Measurements from ENCODE around the gene ARHGDIG. TPM values are rescaled to one million over a fixed set of nuclear protein-coding genes. Genes with fewer than 3 reads are reported as not detected.

The ARHGDIG gene
- total RNA-seq, 1 experiment from 2014 or later = not detected

GRCh38 chr16:260326-260725 is 20.1 kb upstream of the ARHGDIG start:
- TF ChIP-seq CTCF (IDR thresholded peaks at IDR 0.05; ENCODE audit: unreplicated experiment) = no peak
- Mint-ChIP-seq H3K27ac (ENCODE audit: low read depth, unreplicated experiment) (no peak overlapping the region), H3K4me3 (ENCODE audit: unreplicated experiment) (no peak overlapping the region), H3K27me3 (ENCODE audit: insufficient read depth, unreplicated experiment) (no peaks in the 10 kb centered on the region), H3K36me3 (ENCODE audit: insufficient read depth, unreplicated experiment) (peaks cover 70% of the 10 kb centered on the region), H3K4me1 (ENCODE audit: insufficient read depth, unreplicated experiment) (peaks cover under 1% of the 10 kb centered on the region), H3K9me3 (ENCODE audit: unreplicated experiment) (no peaks in the 10 kb centered on the region)
- intact Hi-C loops (cut with micrococcal nuclease) = no loop called here
- BruUV-seq (replicated peaks) = no TSS peak
- DNase-seq (ENCODE audit: unreplicated experiment) = no peak
- ChIA-PET CTCF (no interaction called here), POLR2A (no interaction called here)

GRCh38 chr16:261031-261691 is 19.2 kb upstream of the ARHGDIG start:
- intact Hi-C loops (cut with micrococcal nuclease) = no loop called here
- no peak for DNase-seq (ENCODE audit: unreplicated experiment)
- no peak for TF ChIP-seq CTCF (IDR thresholded peaks at IDR 0.05; ENCODE audit: unreplicated experiment)
- Mint-ChIP-seq H3K27ac (ENCODE audit: low read depth, unreplicated experiment) (no peak overlapping the region), H3K4me3 (ENCODE audit: unreplicated experiment) (no peak overlapping the region), H3K9me3 (ENCODE audit: unreplicated experiment) (no peaks in the 10 kb centered on the region), H3K27me3 (ENCODE audit: insufficient read depth, unreplicated experiment) (no peaks in the 10 kb centered on the region), H3K4me1 (ENCODE audit: insufficient read depth, unreplicated experiment) (peaks cover 9% of the 10 kb centered on the region), H3K36me3 (ENCODE audit: insufficient read depth, unreplicated experiment) (peaks cover 69% of the 10 kb centered on the region)
- no TSS peak for BruUV-seq (replicated peaks)
- CTCF ChIA-PET = no interaction called here
- POLR2A ChIA-PET = no interaction called here

GRCh38 chr16:262121-262745 is 18.2 kb upstream of the ARHGDIG start:
- no peak overlapping the region for H3K4me3 Mint-ChIP-seq (ENCODE audit: unreplicated experiment)
- TF ChIP-seq CTCF (IDR thresholded peaks at IDR 0.05; ENCODE audit: unreplicated experiment) = no peak
- no peaks in the 10 kb centered on the region for H3K27me3 Mint-ChIP-seq (ENCODE audit: insufficient read depth, unreplicated experiment)
- BruUV-seq (replicated peaks) = no TSS peak
- peaks cover 13% of the 10 kb centered on the region for H3K4me1 Mint-ChIP-seq (ENCODE audit: insufficient read depth, unreplicated experiment)
- H3K27ac Mint-ChIP-seq (ENCODE audit: low read depth, unreplicated experiment) = no peak overlapping the region
- ChIA-PET POLR2A (no interaction called here), CTCF (no interaction called here)
- peaks cover 58% of the 10 kb centered on the region for H3K36me3 Mint-ChIP-seq (ENCODE audit: insufficient read depth, unreplicated experiment)
- DNase-seq (ENCODE audit: unreplicated experiment) = no peak
- no peaks in the 10 kb centered on the region for H3K9me3 Mint-ChIP-seq (ENCODE audit: unreplicated experiment)
- intact Hi-C loops (cut with micrococcal nuclease) = no loop called here

- ChIA-PET POLR2A (no interaction called here), CTCF (interaction anchor here (0.6 kb wide), 2 partner anchors 82 to 158 kb away, joined by 3 read pairs; no protein-coding TSS in a partner anchor)
- no peak for TF ChIP-seq CTCF (IDR thresholded peaks at IDR 0.05; ENCODE audit: unreplicated experiment)
- Mint-ChIP-seq H3K27me3 (ENCODE audit: insufficient read depth, unreplicated experiment) (no peaks in the 10 kb centered on the region), H3K4me3 (ENCODE audit: unreplicated experiment) (no peak overlapping the region), H3K36me3 (ENCODE audit: insufficient read depth, unreplicated experiment) (peaks cover 48% of the 10 kb centered on the region), H3K4me1 (ENCODE audit: insufficient read depth, unreplicated experiment) (peaks cover 14% of the 10 kb centered on the region), H3K9me3 (ENCODE audit: unreplicated experiment) (no peaks in the 10 kb centered on the region), H3K27ac (ENCODE audit: low read depth, unreplicated experiment) (no peak overlapping the region)
- DNase-seq (ENCODE audit: unreplicated experiment) = no peak
- intact Hi-C loops (cut with micrococcal nuclease) = no loop called here
- no TSS peak for BruUV-seq (replicated peaks)
These were observed 17.1 kb upstream of the ARHGDIG start for GRCh38 chr16:263182-263774.
